H1 (cell line): ENCODE measurements around the gene HOXB8. TPM values are rescaled to one million over a fixed set of nuclear protein-coding genes. Genes with fewer than 3 reads are reported as not detected.

ENCODE experiments used
- CTCF ChIA-PET: fragments of 300-600 bp; sonication (Branson Sonifier 250); formaldehyde crosslinking; loops from one replicate; lab custom pipeline; 2021; ENCODE audit not compliant: partially characterized antibody; lab: Charles Lee
- POLR2A ChIA-PET: fragments of 300-600 bp; sonication (Branson Sonifier 250); formaldehyde crosslinking; loops from one replicate; lab custom pipeline; 2021; ENCODE audit warnings: inconsistent platforms; ENCODE audit not compliant: partially characterized antibody; lab: Charles Lee
- DNase-seq, 2 experiments: peaks; one replicate each; pipeline versions ENCODE4 v3.0.0 to v3.0.0-alpha.2; 2010 to 2022; ENCODE audit warnings: low spot score in 2 of 2, low read depth in 1 of 2, mixed read lengths in 1 of 2
- FAIRE-seq: peaks from 2 replicates; lab custom pipeline; 2011; peaks lifted over from hg19 to GRCh38; lab: Jason Lieb, UNC
- H2AFZ ChIP-seq: 2 replicates; pipeline ENCODE4 v1.8.1; 2012; ENCODE audit warnings: low read length, inconsistent platforms
- H2AK5ac ChIP-seq: 2 replicates; pipeline ENCODE4 v1.6.1; 2013; ENCODE audit warnings: low read depth, low read length
- H2BK120ac ChIP-seq: replicated peaks from 2 replicates; pipeline ENCODE3; 2013; ENCODE audit warnings: low read depth, low read length, inconsistent platforms
- H2BK12ac ChIP-seq: 2 replicates; pipeline ENCODE4 v1.6.1; 2013; ENCODE audit warnings: low read depth, low read length
- H2BK15ac ChIP-seq: 2 replicates; pipeline ENCODE4 v1.6.1; 2013; ENCODE audit warnings: low read length
- H2BK20ac ChIP-seq: 2 replicates; pipeline ENCODE4 v1.6.1; 2013; ENCODE audit warnings: low read length
- H2BK5ac ChIP-seq: 2 replicates; pipeline ENCODE4 v1.6.1; 2013; ENCODE audit warnings: low read depth, low read length
- H3K14ac ChIP-seq: 2 replicates; pipeline ENCODE4 v1.6.1; 2013; ENCODE audit warnings: inconsistent platforms; ENCODE audit not compliant: insufficient read length
- H3K18ac ChIP-seq: 2 replicates; pipeline ENCODE4 v1.6.1; 2013; ENCODE audit warnings: low read length; ENCODE audit errors: extremely low read depth
- H3K23ac ChIP-seq: 2 replicates; pipeline ENCODE4 v1.6.1; 2013; ENCODE audit warnings: inconsistent platforms; ENCODE audit not compliant: insufficient read length
- H3K23me2 ChIP-seq: 2 replicates; pipeline ENCODE4 v1.6.1; 2013; ENCODE audit warnings: low read depth, low read length
- H3K27ac ChIP-seq: 2 replicates; pipeline ENCODE4 v1.6.1; 2011; ENCODE audit warnings: low read depth, low read length, inconsistent platforms
- H3K27me3 ChIP-seq, 4 experiments: replicated peaks in 1 of 4; 1 replicate in 1 of 4; 2 replicates in 3 of 4; pipeline versions ENCODE4 v1.6.1 to v1.8.1; 2011 to 2013; ENCODE audit warnings: low read length in 3 of 4, mild to moderate bottlenecking in 3 of 4, inconsistent platforms in 2 of 4, mixed read lengths in 2 of 4, moderate library complexity in 1 of 4; ENCODE audit not compliant: control insufficient read depth in 3 of 4, insufficient read depth in 3 of 4; ENCODE audit errors: extremely low read depth in 1 of 4
- H3K36me3 ChIP-seq, 4 experiments: 2 replicates each; pipeline versions ENCODE4 v1.6.1 to v1.8.1; 2011 to 2013; ENCODE audit warnings: mild to moderate bottlenecking in 4 of 4, low read length in 3 of 4, moderate library complexity in 2 of 4, control low read depth in 1 of 4, inconsistent platforms in 1 of 4; ENCODE audit not compliant: insufficient read depth in 4 of 4, control insufficient read depth in 2 of 4
- H3K4ac ChIP-seq: replicated peaks from 2 replicates; pipeline ENCODE3; 2013; ENCODE audit warnings: low read length, low read depth, mixed read lengths, inconsistent platforms; ENCODE audit not compliant: insufficient read length
- H3K4me1 ChIP-seq, 4 experiments: replicated peaks in 1 of 4; 1 replicate in 1 of 4; 2 replicates in 3 of 4; pipeline versions ENCODE4 v1.6.1 to v1.8.1; 2011 to 2013; ENCODE audit warnings: low read length in 3 of 4, inconsistent platforms in 2 of 4, mixed read lengths in 1 of 4; ENCODE audit not compliant: insufficient read depth in 4 of 4, control insufficient read depth in 3 of 4
- H3K4me2 ChIP-seq, 2 experiments: 2 replicates each; pipeline versions ENCODE4 v1.6.1 to v1.8.1; 2011 to 2013; ENCODE audit warnings: low read depth in 2 of 2, low read length in 2 of 2, control low read depth in 1 of 2, inconsistent platforms in 1 of 2, mild to moderate bottlenecking in 1 of 2; ENCODE audit not compliant: insufficient read depth in 1 of 2
- H3K4me3 ChIP-seq, 4 experiments: fragments of 200-600, 300-600 bp in 1 of 4; sonication (generic), shearing (Covaris generic), sonication (Bioruptor Twin) in 1 of 4; 2 replicates each; pipeline versions ENCODE4 v1.5.1 to v1.8.1; 2011 to 2016; ENCODE audit warnings: low read length in 4 of 4, low read depth in 3 of 4, control low read depth in 2 of 4, inconsistent platforms in 2 of 4, mild to moderate bottlenecking in 2 of 4, mixed read lengths in 1 of 4, moderate library complexity in 1 of 4; ENCODE audit not compliant: insufficient read depth in 2 of 4; ENCODE audit errors: extremely low read depth in 1 of 4
- H3K56ac ChIP-seq: replicated peaks from 2 replicates; pipeline ENCODE3; 2013; ENCODE audit warnings: low read depth, mild to moderate bottlenecking, mixed read lengths, low read length, inconsistent platforms; ENCODE audit not compliant: insufficient read length
- H3K79me1 ChIP-seq: 2 replicates; pipeline ENCODE4 v1.6.1; 2013; ENCODE audit warnings: low read depth, low read length, control low read depth
- H3K79me2 ChIP-seq, 2 experiments: 2 replicates each; pipeline versions ENCODE4 v1.6.1 to v1.8.1; 2012 to 2013; ENCODE audit warnings: low read length in 2 of 2, mild to moderate bottlenecking in 2 of 2, inconsistent platforms in 1 of 2; ENCODE audit not compliant: insufficient read depth in 2 of 2, control insufficient read depth in 1 of 2
- H3K9ac ChIP-seq, 4 experiments: replicated peaks in 1 of 4; 1 replicate in 1 of 4; 2 replicates in 3 of 4; pipeline versions ENCODE4 v1.6.1 to v1.8.1; 2011 to 2013; ENCODE audit warnings: low read depth in 3 of 4, low read length in 3 of 4, control low read depth in 2 of 4, mild to moderate bottlenecking in 2 of 4, moderate library complexity in 2 of 4, inconsistent platforms in 1 of 4; ENCODE audit errors: extremely low read depth in 1 of 4
- H3K9me3 ChIP-seq, 2 experiments: 2 replicates each; pipeline versions ENCODE4 v1.6.1 to v1.8.1; 2012 to 2013; ENCODE audit warnings: mild to moderate bottlenecking in 2 of 2, moderate library complexity in 2 of 2, control low read depth in 1 of 2, inconsistent platforms in 1 of 2, low read depth in 1 of 2, low read length in 1 of 2, mixed read lengths in 1 of 2; ENCODE audit not compliant: insufficient read depth in 2 of 2
- H4K20me1 ChIP-seq, 2 experiments: replicated peaks in 1 of 2; 2 replicates each; pipeline versions ENCODE3 to v1.8.1; 2011 to 2013; ENCODE audit warnings: inconsistent platforms in 2 of 2, low read length in 2 of 2, mild to moderate bottlenecking in 1 of 2; ENCODE audit not compliant: insufficient read depth in 2 of 2, control insufficient read depth in 1 of 2
- H4K5ac ChIP-seq: 2 replicates; pipeline ENCODE4 v1.6.1; 2013; ENCODE audit warnings: low read length, low read depth, mixed read lengths, inconsistent platforms; ENCODE audit not compliant: insufficient read length
- H4K8ac ChIP-seq: 2 replicates; pipeline ENCODE4 v1.8.0; 2013; ENCODE audit warnings: mild to moderate bottlenecking, moderate library complexity, low read length, inconsistent platforms; ENCODE audit not compliant: insufficient read depth; ENCODE audit errors: extremely low read depth
- H4K91ac ChIP-seq: replicated peaks from 2 replicates; pipeline ENCODE3; 2013; ENCODE audit warnings: low read length, mixed read lengths, inconsistent platforms; ENCODE audit not compliant: insufficient read length
- ASH2L ChIP-seq: fragments of 200-600, 300-600 bp; sonication (generic); IDR thresholded peaks from one replicate; pipeline ENCODE4 v1.7.1; 2017; ENCODE audit warnings: low read length
- RNF2 ChIP-seq: fragments of 200-900, 300-1000 bp; sonication (generic); IDR thresholded peaks from 2 replicates; pipeline ENCODE4 v1.7.1; 2016; ENCODE audit warnings: borderline replicate concordance, low read depth, mild to moderate bottlenecking, antibody characterized with exemption, low read length; ENCODE audit not compliant: poor library complexity, severe bottlenecking; ENCODE audit errors: missing control alignments
- WGBS, 2 experiments: shearing (Covaris generic) in 1 of 2; methylation state at CpG; one replicate each; pipeline versions ENCODE4 v1.1.6 to v1.1.7; 2013 to 2015; ENCODE audit warnings: low lambda C conversion rate in 2 of 2, mixed read lengths in 2 of 2, inconsistent platforms in 1 of 2, low coverage in 1 of 2, missing lambda C conversion rate in 1 of 2; ENCODE audit not compliant: insufficient replicate concordance in 2 of 2, insufficient coverage in 1 of 2, insufficient read length in 1 of 2; ENCODE audit errors: extremely low coverage in 1 of 2, missing lambda C conversion rate in 1 of 2; 5-methylcytosine and 5-hydroxymethylcytosine counted together
- polyA plus RNA-seq, 7 experiments: library from polyadenylated mRNA; depleted of rRNA in 3 of 7; stranded (reverse) in 5 of 7; unstranded in 2 of 7; fragments of >200 nt in 5 of 7; fragments of 200-250 nt in 2 of 7; gene quantifications; 1 replicate in 5 of 7; 2 replicates in 1 of 7; 4 replicates in 1 of 7; pipeline versions ENCODE4 v1.2.1 to v1.2.3, GENCODE V29; 2011 to 2013; ENCODE audit warnings: missing spikeins in 2 of 7, mixed read lengths in 2 of 7
- total RNA-seq: library from RNA; stranded (reverse); fragmentation: NEBNext Ultra II Directional; extraction: Animal tissue kit (Norgen Biotek cat#: 25700); gene quantifications from 2 replicates; pipeline ENCODE4 v1.2.1, GENCODE V29; 2021

Gene HOXB8
- total and polyA plus RNA-seq, 2 of the 8 experiments (the other 6 are each of a cell fraction or from before 2014, with no cell fraction given), result not detected

GRCh38 chr17:48595278-48595999, 19.7 kb downstream of the HOXB8 start:
- H3K79me1 ChIP-seq, result no peaks in the 10 kb centered on the region
- H3K14ac ChIP-seq, result no peak overlapping the region
- H2BK5ac ChIP-seq, result no peak overlapping the region
- no peak overlapping the region for H2AFZ ChIP-seq
- H2AK5ac ChIP-seq, result 0 out of 2 replicates have a peak overlapping the region, but pooled peaks have one; percentile 19
- no peak overlapping the region for H2BK15ac ChIP-seq
- ChIA-PET POLR2A (no interaction called here), CTCF (interaction anchor here (0.6 to 7.0 kb wide), 12 partner anchors 17 to 748 kb away, joined by 3 to 53 read pairs (median 5); no protein-coding TSS in a partner anchor)
- FAIRE-seq (no peak), DNase-seq (no peak)
- peaks cover 96 to 100% (median 99%) of the 10 kb centered on the region in 4 experiments for H3K27me3 ChIP-seq
- H3K27ac ChIP-seq, result no peak overlapping the region
- no peak overlapping the region for H3K18ac ChIP-seq
- peak overlapping the region in 1 of 2 experiments; percentile 21; a peak in 1 of 4 replicates for H3K4me2 ChIP-seq
- peak overlapping the region; percentile 17 for H3K56ac ChIP-seq
- TF ChIP-seq ASH2L (no peak), RNF2 (peak; percentile 56)
- H2BK120ac ChIP-seq, result no peak overlapping the region
- no peaks in the 10 kb centered on the region; a peak in 1 of 4 replicates for H3K9me3 ChIP-seq
- H3K4me1 ChIP-seq, result peaks cover 0 to 12% (median 4%) of the 10 kb centered on the region in 4 experiments; a peak in 5 of 7 replicates
- H2BK20ac ChIP-seq, result no peak overlapping the region
- H3K36me3 ChIP-seq, result no peaks in the 10 kb centered on the region; a peak in 1 of 8 replicates
- no peaks in the 10 kb centered on the region; the same call in 1 of the 2 replicates for H3K23me2 ChIP-seq
- WGBS, 2 experiments, result 19% methylated on average over 25 of the region's 25 CpGs; no CpG with 5 or more reads in 1 of the 2 experiments
- no peak overlapping the region for H3K4me3 ChIP-seq
- no peak overlapping the region for H4K8ac ChIP-seq
- H3K23ac ChIP-seq, result no peak overlapping the region
- no peak overlapping the region for H4K91ac ChIP-seq
- no peak overlapping the region for H4K5ac ChIP-seq
- H2BK12ac ChIP-seq, result peak overlapping the region; percentile 27; the same call in 1 of the 2 replicates
- peaks cover 39 to 52% of the 10 kb centered on the region in 2 experiments for H4K20me1 ChIP-seq
- H3K4ac ChIP-seq, result no peak overlapping the region
- no peak overlapping the region for H3K9ac ChIP-seq
- no peaks in the 10 kb centered on the region for H3K79me2 ChIP-seq
